Mesothelial cell of epicardium (in vitro differentiated cells): ENCODE results near the gene SMIM9. TPM values are rescaled to one million over a fixed set of nuclear protein-coding genes. Genes with fewer than 3 reads are reported as not detected.

ENCODE experiments used
- DNase-seq, 2 experiments: peaks; one replicate each; pipeline ENCODE4 v3.0.0; 2021; ENCODE audit warnings: low spot score in 2 of 2; ENCODE audit not compliant: unreplicated experiment in 2 of 2
- H3K27ac Mint-ChIP-seq: 2 replicates; pipeline ENCODE4 v1.8.0; 2021; ENCODE audit warnings: mixed read lengths
- H3K27me3 Mint-ChIP-seq: 2 replicates; pipeline ENCODE4 v1.8.0; 2021; ENCODE audit warnings: low read depth, mixed read lengths
- H3K36me3 Mint-ChIP-seq: 2 replicates; pipeline ENCODE4 v1.8.0; 2021; ENCODE audit warnings: mixed read lengths
- H3K4me1 Mint-ChIP-seq: 2 replicates; pipeline ENCODE4 v1.8.0; 2021; ENCODE audit warnings: mixed read lengths
- H3K4me3 Mint-ChIP-seq: 2 replicates; pipeline ENCODE4 v1.8.0; 2021; ENCODE audit warnings: mild to moderate bottlenecking, moderate library complexity, mixed read lengths
- H3K9me3 Mint-ChIP-seq: 2 replicates; pipeline ENCODE4 v1.8.0; 2021; ENCODE audit warnings: mixed read lengths
- total RNA-seq: library from RNA; stranded (reverse); gene quantifications from 3 replicates; pipeline ENCODE4 v1.2.1, GENCODE V29; 2021
- TF ChIP-seq, protein P1 (sequence below): fragments of 200-600 bp; sonication (generic); IDR thresholded peaks from one replicate; pipeline ENCODE4 v1.5.0; 2021; ENCODE audit warnings: antibody characterized with exemption; ENCODE audit not compliant: unreplicated experiment

The SMIM9 gene
- total RNA-seq, 1 donor from 2014 or later: not detected

DNA sequence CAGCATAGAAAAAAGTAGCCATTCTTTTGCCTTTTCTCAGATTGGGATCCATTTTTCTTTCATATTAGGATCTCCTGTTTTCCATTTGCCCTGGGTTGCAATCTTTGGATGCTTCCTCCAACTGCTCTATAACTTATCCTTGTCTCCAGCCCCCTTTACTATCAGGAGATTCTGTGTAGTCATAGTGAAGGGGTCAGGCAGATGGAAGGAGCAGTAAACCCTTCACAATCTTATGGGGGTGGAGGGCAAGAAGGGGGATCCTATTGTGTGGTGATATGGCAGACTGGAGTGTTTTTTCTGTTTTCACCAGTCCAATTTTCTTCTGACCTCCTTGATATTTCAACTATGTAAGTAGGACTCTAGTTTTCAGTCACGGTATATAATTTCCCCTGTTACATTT, 1.7 kb upstream of the SMIM9 start:
- no peak overlapping the region for H3K27ac Mint-ChIP-seq
- no peak overlapping the region for H3K4me3 Mint-ChIP-seq
- H3K4me1 Mint-ChIP-seq: no peaks in the 10 kb centered on the region
- TF ChIP-seq, protein P1, sequence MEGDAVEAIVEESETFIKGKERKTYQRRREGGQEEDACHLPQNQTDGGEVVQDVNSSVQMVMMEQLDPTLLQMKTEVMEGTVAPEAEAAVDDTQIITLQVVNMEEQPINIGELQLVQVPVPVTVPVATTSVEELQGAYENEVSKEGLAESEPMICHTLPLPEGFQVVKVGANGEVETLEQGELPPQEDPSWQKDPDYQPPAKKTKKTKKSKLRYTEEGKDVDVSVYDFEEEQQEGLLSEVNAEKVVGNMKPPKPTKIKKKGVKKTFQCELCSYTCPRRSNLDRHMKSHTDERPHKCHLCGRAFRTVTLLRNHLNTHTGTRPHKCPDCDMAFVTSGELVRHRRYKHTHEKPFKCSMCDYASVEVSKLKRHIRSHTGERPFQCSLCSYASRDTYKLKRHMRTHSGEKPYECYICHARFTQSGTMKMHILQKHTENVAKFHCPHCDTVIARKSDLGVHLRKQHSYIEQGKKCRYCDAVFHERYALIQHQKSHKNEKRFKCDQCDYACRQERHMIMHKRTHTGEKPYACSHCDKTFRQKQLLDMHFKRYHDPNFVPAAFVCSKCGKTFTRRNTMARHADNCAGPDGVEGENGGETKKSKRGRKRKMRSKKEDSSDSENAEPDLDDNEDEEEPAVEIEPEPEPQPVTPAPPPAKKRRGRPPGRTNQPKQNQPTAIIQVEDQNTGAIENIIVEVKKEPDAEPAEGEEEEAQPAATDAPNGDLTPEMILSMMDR: no peak
- peaks cover 33% of the 10 kb centered on the region for H3K9me3 Mint-ChIP-seq
- H3K27me3 Mint-ChIP-seq: no peaks in the 10 kb centered on the region
- H3K36me3 Mint-ChIP-seq: peaks cover 2% of the 10 kb centered on the region
- DNase-seq: no peak

DNA sequence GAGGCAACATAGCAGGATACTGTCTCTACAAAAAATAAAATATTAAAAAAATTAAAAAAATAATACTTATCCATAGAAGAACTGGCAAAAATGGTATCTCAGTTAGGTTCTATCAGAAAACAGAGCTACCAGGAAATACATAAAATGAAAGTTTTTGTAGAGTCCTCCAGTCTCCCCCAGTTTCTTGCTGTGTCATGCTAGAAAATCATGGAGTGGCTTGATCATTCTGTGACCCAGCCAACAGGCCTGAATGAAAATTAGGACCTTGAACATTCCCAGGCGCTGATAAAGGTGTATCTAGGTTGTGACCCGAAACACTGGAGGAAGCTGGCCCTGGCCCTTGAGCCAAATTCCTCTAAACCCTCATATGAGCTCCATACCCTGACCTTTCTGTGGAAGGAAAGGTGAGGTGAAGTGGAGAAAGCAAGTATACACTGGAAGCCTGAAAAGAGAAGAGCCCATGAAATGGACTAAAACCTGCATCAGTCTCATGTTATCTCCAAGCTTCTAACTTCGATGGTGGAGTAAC, 652 bp downstream of the SMIM9 start:
- peaks cover 20% of the 10 kb centered on the region for H3K9me3 Mint-ChIP-seq
- no peak for DNase-seq
- H3K4me1 Mint-ChIP-seq: no peaks in the 10 kb centered on the region
- no peak overlapping the region for H3K4me3 Mint-ChIP-seq
- TF ChIP-seq, protein P1: no peak
- H3K27ac Mint-ChIP-seq: no peak overlapping the region
- no peaks in the 10 kb centered on the region for H3K36me3 Mint-ChIP-seq
- peaks cover 2% of the 10 kb centered on the region for H3K27me3 Mint-ChIP-seq

DNA sequence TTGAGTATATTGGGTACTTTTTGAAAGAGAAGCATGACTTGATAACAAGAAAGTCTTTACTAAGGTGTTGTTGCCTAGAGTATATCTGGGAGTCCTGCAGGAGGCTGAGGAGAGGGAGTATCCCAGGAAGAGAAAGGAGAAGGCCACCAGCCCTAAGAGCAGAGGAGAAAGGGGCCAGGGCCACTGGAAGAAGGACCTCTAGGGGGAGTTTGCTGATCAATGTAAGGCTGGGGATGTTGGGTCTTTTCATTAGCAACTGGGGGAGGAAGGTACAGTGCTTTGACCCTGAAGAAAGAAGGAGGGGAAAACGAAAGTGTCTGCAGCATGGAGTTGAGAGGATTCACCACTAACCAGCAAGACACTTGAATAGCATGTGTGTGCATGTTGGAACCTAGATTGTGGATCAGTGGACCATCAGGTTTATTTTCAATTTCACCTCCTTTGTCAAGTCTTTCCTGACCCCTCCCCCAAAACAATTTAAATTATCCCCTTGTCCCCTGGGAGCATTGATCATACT, 4.5 kb downstream of the SMIM9 start:
- H3K27me3 Mint-ChIP-seq: peaks cover 2% of the 10 kb centered on the region
- TF ChIP-seq, protein P1: no peak
- no peaks in the 10 kb centered on the region for H3K4me1 Mint-ChIP-seq
- no peak overlapping the region for H3K4me3 Mint-ChIP-seq
- no peaks in the 10 kb centered on the region for H3K36me3 Mint-ChIP-seq
- H3K27ac Mint-ChIP-seq: no peak overlapping the region
- peaks cover 31% of the 10 kb centered on the region for H3K9me3 Mint-ChIP-seq
- no peak for DNase-seq

DNA sequence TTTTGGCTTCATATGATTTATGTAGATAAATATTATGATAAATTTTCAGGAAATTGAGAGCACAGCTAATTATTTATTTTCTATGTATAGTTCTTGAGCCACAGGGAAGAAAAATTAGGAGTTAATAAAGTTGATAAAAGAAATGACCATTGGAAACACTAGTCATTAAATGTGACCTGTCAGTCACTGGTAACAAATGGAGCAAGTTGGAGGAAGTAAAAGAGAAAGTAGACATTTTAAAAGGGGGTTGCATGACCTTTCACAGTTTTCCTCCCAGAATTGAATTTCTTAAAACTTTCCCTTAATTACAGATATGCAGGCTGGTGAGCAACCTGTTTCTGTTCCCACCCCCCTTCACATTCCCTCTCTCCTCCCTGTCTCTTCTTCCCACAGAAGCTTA, 5.3 kb downstream of the SMIM9 start:
- Mint-ChIP-seq H3K27me3 (peaks cover 2% of the 10 kb centered on the region), H3K36me3 (no peaks in the 10 kb centered on the region), H3K27ac (no peak overlapping the region), H3K4me1 (no peaks in the 10 kb centered on the region), H3K9me3 (peaks cover 36% of the 10 kb centered on the region), H3K4me3 (no peak overlapping the region)
- DNase-seq: no peak
- TF ChIP-seq, protein P1: no peak

DNA sequence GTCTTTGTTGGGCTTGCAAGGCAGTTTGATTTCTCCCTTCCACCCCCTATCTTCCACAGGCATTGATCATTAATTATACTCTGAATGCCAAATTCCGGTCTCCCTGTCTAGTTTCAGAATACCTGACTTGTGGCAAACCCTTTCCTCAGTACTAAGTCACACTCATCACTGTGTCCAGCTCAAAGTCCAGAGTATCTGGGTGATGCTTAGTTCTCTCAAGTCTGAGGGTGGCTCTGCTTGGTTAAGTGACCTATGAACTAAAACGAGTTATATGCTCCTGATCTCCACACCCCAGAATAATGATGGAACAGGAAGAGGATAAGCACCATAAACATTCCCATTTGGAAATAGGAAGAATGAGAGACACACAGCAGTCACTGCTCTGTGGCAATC, 6.5 kb downstream of the SMIM9 start:
- Mint-ChIP-seq H3K36me3 (no peaks in the 10 kb centered on the region), H3K4me3 (no peak overlapping the region), H3K4me1 (no peaks in the 10 kb centered on the region), H3K27me3 (peaks cover 2% of the 10 kb centered on the region), H3K9me3 (peaks cover 41% of the 10 kb centered on the region), H3K27ac (no peak overlapping the region)
- TF ChIP-seq, protein P1: no peak
- no peak for DNase-seq
